ENCODE measurements around the gene C10orf71. TPM values are rescaled to one million over a fixed set of nuclear protein-coding genes. Genes with fewer than 3 reads are reported as not detected.
A peak's percentile ranks its signal among the peaks of the same experiment; 100 is the strongest.

Gene C10orf71
- total RNA-seq, 1 donor from 2014 or later: not detected

DNA sequence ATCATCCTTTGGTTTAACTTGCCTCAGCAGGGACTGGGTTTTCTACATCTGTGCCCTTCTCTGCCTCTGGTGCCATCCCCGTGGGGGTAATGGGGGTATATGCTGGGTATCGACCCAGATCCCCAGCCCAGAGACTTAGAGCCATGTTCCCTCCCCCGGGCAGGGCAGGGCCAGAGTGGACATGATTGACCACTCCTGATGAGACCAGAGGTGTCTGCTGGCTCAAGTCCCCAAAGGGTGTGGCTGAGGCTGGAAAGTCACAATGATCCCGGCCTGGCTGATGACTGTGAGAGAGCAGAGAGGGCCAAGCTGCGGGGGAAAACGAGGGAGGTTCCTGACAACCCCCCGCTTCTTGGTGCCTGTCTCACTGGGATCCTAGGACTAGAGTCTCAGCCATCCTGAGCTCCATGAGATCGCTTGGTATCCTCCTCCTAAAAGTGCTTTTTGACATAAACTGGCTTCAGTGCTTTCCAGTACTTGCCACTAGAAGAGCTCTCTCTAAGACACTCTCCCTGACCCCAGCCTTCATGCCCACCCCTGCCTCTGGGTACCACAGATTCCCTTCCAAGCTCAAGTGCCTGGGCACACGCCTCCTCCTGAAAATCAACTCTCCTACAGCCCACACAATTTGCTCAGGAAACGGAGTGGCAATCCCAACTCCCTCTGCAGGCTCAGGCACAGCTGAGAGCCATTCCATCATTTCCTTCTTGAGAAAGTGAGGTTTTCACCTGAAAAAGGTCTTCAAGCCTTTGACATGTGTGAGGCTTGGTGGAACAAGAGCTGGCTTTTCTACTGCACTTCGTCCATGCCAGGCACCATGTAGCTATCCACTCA lies 63.0 kb downstream of the C10orf71 start:
- DNase-seq (ENCODE audit: low read depth): no peak

DNA sequence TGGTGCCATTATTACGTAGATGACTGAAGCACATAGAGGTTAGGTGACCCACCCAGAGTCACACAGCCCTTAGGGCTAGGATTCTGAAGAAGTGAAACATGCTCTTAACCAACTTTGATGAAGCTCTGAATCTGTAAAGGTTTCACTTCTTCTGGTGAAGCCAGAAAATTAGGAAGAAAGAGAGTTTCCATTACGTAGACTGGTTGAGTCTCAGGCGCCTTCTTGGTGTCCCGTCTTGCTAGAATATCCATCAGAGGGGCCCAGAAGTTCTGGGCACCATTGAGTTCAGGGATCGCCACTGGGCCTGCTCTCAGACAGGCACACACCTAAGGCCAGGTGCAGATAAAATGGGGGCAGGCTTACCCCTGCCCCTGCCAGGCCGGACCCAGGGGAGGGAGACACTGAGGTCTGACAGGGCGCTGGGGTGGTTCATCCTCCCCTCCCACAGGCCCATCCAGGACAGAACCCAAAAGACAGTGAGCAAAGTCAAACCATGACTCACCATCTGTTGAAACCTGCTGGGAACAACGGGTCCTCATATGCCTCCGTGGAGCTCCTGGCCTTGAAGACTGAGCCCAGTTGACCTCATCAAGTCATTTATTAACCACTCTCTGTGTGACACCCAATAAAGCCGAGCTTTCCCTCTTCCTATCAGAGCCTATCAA lies 63.8 kb downstream of the C10orf71 start:
- peak; percentile 52 for DNase-seq (ENCODE audit: low read depth)

DNA sequence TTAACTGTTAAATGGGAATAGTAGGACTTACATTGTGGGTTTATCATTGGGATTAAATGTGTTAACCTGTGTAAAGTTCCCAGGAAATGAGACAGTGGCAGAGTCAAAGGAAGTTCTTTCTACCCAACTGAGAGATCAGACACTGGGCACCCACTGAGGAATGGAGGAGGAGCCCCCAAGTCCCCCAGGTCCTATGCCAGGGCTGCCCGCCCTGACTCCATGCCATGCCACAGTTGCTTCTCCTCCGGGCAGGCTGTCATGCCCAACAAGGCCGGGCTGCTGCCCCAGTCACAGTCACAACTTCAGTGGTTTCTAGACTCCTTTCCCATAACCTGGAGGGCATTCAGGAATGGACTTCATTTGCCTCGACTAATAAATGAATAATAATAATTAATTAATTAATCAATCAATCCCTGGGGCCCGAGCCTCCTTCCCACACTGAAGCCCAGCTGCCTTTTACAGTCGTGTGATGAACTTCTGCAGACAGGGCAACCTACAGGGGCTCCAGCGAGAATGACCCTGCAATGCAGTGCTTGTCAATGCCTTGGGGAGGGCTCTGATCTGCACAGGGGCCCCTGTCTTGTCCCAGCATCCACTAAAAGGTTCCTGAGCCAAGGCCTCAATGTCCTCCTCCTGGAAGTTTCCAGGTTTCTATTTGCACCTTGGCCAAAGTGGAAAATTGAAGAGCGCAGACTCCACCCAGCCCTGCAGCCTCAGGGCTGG lies 64.5 kb downstream of the C10orf71 start:
- no peak for DNase-seq (ENCODE audit: low read depth)

DNA sequence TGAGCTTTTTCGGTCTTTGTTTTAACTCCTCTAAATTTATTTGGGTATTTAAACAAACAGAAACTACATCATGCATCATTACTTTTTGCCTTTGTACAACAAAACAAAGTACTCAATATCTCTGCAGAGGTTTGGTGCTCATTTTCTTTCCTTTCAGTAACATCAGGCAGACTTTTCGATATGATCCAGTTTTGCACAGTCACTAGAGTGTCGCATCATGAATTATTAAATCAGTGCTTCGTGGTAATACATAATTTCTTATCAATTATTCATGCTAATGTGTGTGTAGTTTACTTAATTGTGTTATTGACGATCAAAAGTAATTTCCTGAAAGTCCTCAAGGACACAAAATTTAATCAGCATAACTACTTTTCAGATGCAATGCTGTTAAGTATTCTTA lies 65.1 kb downstream of the C10orf71 start:
- no peak for DNase-seq (ENCODE audit: low read depth)

DNA sequence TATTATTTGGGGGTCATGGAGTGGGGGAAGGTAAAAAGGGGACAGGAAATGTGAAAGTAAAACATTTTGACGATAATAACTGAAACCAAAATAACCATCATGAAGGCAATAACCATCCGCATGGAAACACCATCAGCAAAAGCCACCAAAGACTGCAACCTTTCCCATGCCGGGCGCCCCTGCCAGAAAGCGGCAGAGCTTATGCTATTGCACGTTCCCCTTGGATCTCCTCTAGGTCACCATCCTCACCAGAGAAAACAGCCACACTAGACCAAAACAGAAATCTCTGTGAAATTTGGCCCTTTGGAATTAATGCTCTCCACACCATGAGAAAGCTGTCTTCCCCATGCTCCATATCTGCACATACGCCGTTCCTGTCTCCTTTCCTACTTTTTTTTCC lies 65.8 kb downstream of the C10orf71 start:
- no peak for DNase-seq (ENCODE audit: low read depth)

DNA sequence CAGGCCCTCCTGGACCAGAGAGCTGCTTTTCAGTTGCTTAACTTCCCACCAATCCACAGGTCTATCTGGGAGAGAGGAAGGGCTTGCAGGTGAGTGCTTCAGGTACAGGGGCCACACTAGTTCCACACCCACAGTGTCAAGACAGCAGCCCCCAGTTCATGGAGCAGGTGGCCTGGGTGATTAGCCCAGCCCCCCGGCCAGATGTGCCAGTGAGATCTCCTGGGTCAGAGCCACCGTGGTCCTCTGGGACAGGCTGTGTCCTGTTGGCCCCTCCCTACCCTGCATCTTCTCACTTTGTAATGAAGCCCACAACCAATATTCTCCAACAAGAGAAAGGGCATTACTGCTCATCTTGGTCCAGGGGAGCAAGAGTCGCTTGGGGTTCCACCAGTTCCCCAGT lies 66.3 kb downstream of the C10orf71 start:
- no peak for DNase-seq (ENCODE audit: low read depth)

DNA sequence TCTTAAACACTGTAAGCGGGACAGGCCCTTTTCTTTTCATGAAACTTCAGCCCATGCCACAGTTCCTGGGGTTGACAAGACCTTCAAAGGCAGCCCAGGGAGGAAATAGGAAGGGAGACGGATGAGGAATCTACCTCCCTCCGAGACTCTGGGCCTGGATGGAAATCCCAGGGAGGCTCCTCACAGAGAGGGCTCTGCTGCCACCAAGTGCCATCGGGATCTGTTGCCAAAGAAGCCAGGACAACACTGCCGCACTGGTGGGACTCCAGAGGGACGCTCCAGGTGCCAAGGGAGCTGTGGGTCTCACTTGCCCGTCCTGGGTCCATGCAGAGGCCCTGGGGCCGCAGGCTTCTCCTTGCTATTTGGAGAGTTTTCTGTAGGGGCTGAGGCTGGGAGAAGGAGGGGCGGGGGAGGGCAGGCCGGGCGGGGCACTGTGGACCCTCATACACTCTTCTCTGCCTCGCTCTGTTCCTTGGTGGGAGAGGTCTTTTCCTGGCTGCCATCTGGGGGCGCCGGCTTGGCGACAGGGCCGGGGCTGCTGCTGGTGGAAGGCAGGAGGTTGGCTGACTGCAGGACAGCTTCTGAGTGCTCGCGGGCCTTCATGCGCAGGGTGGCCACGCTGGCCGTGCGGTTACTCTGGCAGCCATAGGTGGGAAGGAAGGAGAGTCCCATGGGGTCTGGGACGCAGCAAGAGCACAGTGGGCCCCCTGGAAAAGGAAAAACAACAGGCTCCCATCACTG lies 66.9 kb downstream of the C10orf71 start:
- no peak for DNase-seq (ENCODE audit: low read depth)

DNA sequence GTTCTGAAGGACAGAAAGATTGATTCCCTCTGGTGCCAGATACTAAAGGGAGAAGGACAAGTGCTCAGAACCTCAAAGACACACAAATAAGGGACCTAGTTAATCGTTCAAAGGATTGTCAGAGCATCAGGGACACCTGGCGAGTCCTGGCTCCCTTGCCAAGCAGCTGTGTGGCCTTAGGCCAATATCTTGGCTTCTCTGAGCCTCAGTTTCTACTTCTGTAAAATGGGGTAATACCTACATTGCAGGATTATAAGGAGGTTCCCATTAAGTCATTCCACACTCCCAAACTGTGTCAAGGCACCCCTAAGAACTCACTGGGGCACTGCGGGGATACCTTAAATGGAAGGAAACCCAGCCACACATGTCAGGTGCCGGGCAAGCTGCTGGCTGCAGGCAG lies 67.5 kb downstream of the C10orf71 start:
- no peak for DNase-seq (ENCODE audit: low read depth)

DNA sequence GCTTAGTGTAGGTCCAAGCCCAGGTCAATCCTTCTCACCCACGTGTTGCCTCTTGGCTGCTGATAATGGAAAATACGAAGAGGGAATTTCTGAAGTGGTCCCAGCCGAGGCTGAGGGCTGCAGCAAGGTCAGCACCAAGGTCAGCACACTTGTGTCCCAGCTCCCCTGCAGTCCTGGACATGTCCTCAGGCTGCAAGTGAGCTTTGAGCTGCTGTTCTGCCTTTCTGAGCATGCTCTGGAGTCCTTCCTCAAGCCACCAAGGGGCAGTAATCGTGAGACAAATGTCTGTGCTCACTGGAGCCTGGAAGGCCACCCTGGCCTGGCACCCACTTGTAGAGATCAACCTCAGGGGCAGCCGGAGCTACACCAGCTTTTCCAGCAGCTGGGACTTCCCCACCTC lies 68.6 kb downstream of the C10orf71 start:
- DNase-seq (ENCODE audit: low read depth): no peak

DNA sequence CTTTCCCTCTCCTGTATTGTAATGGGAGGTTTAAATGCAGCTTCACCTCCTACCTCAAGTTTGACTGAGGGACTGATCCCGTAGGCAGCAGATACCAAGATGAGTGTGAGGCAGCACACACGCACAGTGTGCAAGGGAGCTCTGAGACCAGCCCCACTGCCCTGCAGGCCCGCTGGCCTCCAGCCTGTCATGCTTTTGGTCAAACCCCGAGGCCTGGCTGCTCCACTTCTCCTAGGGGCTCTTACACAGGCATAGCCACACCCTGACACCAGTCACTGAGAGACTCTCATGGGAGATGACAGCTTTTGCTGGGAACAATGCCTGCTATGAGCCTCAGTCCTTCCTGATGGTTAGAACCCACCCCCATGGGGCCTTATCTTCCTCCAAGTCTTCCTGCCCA lies 69.3 kb downstream of the C10orf71 start:
- DNase-seq (ENCODE audit: low read depth): no peak

DNA sequence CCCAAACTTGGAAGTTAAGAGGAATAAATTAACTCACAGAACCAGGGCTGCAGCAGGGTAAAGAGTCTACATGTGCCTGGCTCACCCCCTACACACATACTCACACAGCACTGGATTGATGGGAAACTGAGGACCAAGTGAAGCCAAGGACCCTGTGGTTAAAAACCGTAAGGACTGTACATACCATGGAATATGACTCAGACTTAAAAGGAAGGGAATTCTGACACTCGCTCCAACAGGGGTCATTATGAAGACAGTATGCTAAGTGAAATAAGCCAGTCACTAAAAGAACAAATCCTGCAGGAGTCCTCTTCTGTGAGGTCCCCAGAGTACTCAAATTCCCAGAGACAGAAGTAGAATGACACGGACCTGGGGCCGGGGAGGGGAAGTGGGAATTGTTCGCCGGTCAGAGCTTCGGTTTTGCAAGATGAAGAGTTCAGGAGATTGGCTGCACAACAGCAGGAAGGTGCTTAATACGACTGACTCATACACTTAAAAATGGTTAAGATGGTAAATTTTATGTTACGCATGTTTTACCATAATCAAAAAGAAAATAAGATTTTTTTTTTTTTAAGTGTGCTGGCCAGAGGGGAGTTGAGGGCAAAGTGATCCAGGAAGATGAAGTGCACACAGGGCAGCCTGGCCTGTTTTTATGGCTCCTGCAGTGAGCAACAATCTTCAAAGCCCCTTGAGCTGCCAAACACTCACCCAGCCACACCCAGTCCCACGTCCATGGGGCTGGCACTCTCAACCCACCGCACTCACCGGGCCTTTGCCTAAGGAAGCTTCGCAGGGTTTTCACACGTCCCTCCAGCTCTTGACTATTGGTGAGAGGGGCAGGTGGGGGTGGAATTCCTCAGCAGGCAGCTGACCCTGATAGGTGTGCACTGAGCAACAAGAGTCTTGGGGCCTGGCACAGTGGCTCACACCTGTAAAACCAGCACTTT lies 70.5 kb downstream of the C10orf71 start:
- DNase-seq (ENCODE audit: low read depth): no peak

DNA sequence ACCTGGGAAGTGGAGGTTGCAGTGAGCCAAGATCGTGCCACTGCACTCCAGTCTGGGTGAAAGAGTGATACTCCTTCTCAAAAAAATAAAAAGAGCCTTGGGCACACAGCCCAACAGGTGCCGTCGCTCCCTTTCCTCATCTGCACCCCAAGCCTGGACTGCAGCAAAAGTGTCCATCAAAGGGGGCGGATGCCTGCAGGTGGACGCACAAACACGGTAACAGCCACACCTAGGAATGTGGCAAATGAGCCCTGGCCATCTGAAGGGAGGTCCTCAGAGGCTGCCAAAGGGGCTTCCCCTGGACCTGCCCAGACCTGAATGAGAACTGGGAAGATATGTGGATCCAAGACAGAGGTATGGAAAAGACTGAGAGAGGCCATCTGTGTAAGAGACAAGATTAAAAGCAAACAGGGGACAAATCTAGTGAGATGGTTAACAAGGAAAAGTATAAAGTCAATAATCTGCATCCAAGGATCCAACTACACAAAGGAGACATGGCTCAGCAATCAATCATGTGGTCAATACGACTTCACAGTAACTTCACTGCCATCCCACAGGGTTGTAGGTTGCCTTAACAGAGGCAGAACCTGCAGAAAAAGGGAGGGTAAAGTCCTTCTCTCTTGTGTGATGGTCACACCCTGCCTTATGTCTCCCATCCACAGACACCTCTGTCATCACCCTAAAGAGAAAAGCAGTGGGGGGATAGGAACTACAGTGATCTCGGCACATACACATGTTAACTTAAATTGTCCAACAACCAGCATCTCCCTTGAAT lies 71.5 kb downstream of the C10orf71 start:
- DNase-seq (ENCODE audit: low read depth): no peak

DNA sequence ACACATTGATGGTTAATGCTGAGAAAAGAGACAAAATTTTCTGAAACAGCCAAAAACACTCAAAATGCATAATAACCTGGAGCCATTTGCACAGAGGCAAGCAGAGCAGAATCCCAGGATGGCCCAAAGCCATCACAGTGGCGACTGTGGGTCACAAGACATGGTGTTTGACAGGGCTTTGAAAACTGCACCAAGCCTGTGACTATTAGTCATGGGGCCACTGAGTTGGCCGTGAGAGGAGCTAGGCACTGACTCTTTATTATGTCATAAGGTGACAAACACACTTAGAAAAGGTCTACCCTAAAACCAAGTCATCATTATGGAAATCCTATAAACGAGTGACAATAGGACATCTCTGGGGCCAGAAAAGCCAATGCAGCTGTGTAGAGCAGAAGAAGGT lies 73.0 kb downstream of the C10orf71 start:
- DNase-seq (ENCODE audit: low read depth): no peak

DNA sequence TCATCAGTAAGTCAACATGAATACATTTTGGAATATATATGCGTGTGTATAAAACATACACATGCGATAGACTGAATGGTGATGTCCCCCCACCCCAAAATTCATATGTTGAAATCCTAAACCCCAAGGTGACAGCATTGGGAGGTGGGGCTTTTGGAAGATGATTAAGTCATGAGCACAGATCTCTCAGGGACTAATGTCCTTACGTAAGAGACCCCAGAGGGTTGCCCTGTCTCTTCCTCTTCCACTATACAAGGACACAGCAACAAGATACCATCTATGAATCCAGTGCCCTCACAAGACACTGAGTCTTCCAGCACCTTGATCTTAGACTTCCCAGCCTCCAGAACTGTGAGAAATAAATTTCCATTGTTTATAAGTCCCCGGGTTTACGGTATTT lies 74.4 kb downstream of the C10orf71 start:
- no peak for DNase-seq (ENCODE audit: low read depth)

DNA sequence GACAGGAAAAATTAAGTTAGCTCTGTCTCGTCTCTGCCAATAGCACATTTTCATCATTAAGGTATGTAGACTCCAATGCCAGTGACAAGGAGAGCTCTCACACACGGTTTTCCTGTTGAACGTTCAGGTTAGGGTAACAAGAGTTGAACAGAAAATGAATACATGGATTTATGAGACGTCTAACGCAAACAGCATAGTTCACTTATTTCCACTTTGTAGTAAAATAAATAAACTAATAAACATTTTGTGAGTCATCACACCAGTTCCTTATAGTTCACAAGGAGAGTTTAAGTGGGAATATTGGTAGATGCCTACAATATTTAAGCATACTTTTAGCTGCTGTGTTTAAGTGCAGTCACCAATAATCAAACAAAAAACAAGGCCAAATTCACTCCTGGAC lies 75.8 kb downstream of the C10orf71 start:
- DNase-seq (ENCODE audit: low read depth): no peak

DNA sequence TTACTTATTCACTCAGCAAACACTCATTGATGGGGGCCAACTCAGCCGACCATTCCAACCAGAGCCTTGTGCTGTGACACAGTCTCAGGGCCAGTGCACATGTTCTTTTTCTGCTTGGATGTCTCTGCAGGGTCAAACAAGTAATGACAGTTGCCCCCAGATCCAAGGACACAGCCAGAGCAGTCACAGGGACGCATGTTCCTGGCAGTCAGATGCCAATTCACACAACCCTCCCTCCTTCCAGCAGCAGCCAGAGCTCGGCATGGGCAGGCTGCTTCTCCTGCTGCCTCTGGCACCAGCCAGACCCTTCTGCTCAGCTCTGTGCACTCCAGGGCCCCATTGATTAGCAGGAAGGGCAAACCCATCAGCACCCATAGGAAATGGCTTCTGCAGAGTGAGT lies 76.6 kb downstream of the C10orf71 start:
- DNase-seq (ENCODE audit: low read depth): no peak
